HepG2 (cell line): ENCODE data around the gene NUP153. TPM values are rescaled to one million over a fixed set of nuclear protein-coding genes. Genes with fewer than 3 reads are reported as not detected.
A peak's percentile ranks its signal among the peaks of the same experiment; 100 is the strongest.

Source experiments
- ADNP ChIP-seq: sonication (generic); formaldehyde crosslinking; IDR thresholded peaks from 2 replicates; pipeline ENCODE4 v1.4.0; 2020; ENCODE audit warnings: missing genetic modification reagents
- FOXP1 ChIP-seq, 2 experiments: fragments of 450-650 bp in 1 of 2; IDR thresholded peaks; 2 replicates each; pipeline ENCODE4 v1.6.1; 2017 to 2018; ENCODE audit warnings: antibody characterized with exemption in 1 of 2
- MBD4 ChIP-seq: IDR thresholded peaks from 2 replicates; pipeline ENCODE4 v1.6.1; 2012; ENCODE audit warnings: low read length, inconsistent platforms, borderline replicate concordance
- MED8 ChIP-seq: sonication (generic); formaldehyde crosslinking; IDR thresholded peaks from 2 replicates; pipeline ENCODE4 v1.8.1; 2023; ENCODE audit warnings: mild to moderate bottlenecking, missing genetic modification reagents; ENCODE audit not compliant: insufficient replicate concordance
- NFKBIZ ChIP-seq: IDR thresholded peaks from 2 replicates; pipeline ENCODE4 v1.6.1; 2018; ENCODE audit warnings: missing genetic modification reagents, missing compliant biosample characterization
- NR2F6 ChIP-seq, 2 experiments: IDR thresholded peaks; 2 replicates each; pipeline ENCODE4 v1.6.1; 2016; ENCODE audit warnings: antibody characterized with exemption in 1 of 2, mild to moderate bottlenecking in 1 of 2
- RFX1 ChIP-seq: fragments of 450-650 bp; IDR thresholded peaks from 2 replicates; pipeline ENCODE4 v1.6.1; 2017
- SP140L ChIP-seq: sonication (generic); formaldehyde crosslinking; IDR thresholded peaks from 2 replicates; pipeline ENCODE4 v1.4.0; 2020; ENCODE audit warnings: missing genetic modification reagents, borderline replicate concordance
- SRSF1 ChIP-seq: fragments of 200-400 bp; formaldehyde crosslinking; optimal IDR thresholded peaks from 2 replicates; pipeline ENCODE3; 2017; ENCODE audit warnings: mild to moderate bottlenecking, low read depth, low read length, moderate library complexity
- TRIM24 ChIP-seq: sonication (generic); formaldehyde crosslinking; IDR thresholded peaks from 2 replicates; pipeline ENCODE4 v1.8.0; 2022; ENCODE audit warnings: mild to moderate bottlenecking, missing genetic modification reagents
- ZNF546 ChIP-seq: sonication (generic); formaldehyde crosslinking; conservative IDR thresholded peaks from 2 replicates; pipeline ENCODE4 v1.8.1; 2023; ENCODE audit warnings: mild to moderate bottlenecking, missing genetic modification reagents
- ZNF761 ChIP-seq: sonication (generic); formaldehyde crosslinking; conservative IDR thresholded peaks from 2 replicates; pipeline ENCODE4 v1.4.0; 2020; ENCODE audit warnings: mild to moderate bottlenecking, missing genetic modification reagents
- polyA plus RNA-seq, 8 experiments: library from polyadenylated mRNA; depleted of rRNA in 3 of 8; stranded (reverse) in 7 of 8; unstranded in 1 of 8; fragments of >200 nt; fragmentation: Illumina TruSeq in 4 of 8; extraction: Trizol in 4 of 8; gene quantifications; 2 replicates each; pipeline versions ENCODE4 v1.2.1 to v1.2.3, GENCODE V29; 2011 to 2016; ENCODE audit warnings: low read depth in 4 of 8, missing spikeins in 1 of 8, mixed read lengths in 1 of 8; ENCODE audit not compliant: insufficient read depth in 1 of 8
- total RNA-seq, 5 experiments: library from RNA; depleted of rRNA; stranded (reverse); fragments of >200 nt; fragmentation: Illumina TruSeq; extraction: Trizol; gene quantifications; 2 replicates each; pipeline ENCODE4 v1.2.3, GENCODE V29; 2016; ENCODE audit warnings: low read depth in 1 of 5
- TF ChIP-seq, protein P1 (sequence below): sonication (generic); formaldehyde crosslinking; conservative IDR thresholded peaks from 2 replicates; pipeline ENCODE4 v1.4.0; 2020; ENCODE audit warnings: missing genetic modification reagents
- TF ChIP-seq, protein P2 (sequence below): sonication (generic); formaldehyde crosslinking; IDR thresholded peaks from 2 replicates; pipeline ENCODE4 v1.5.0; 2020; ENCODE audit warnings: mild to moderate bottlenecking, low read depth, missing genetic modification reagents, borderline replicate concordance
- TF ChIP-seq, protein P3 (sequence below): IDR thresholded peaks from 2 replicates; pipeline ENCODE4 v1.6.1; 2016; ENCODE audit warnings: missing compliant biosample characterization, missing genetic modification reagents, borderline replicate concordance
- TF ChIP-seq, protein P4 (sequence below): sonication (generic); formaldehyde crosslinking; IDR thresholded peaks from 2 replicates; pipeline ENCODE4 v1.4.0; 2020; ENCODE audit warnings: missing genetic modification reagents, low read depth, mild to moderate bottlenecking, borderline replicate concordance
- TF ChIP-seq, protein P5 (sequence below): sonication (generic); formaldehyde crosslinking; conservative IDR thresholded peaks from 2 replicates; pipeline ENCODE4 v1.8.0; 2022; ENCODE audit warnings: mild to moderate bottlenecking, moderate library complexity, missing genetic modification reagents
- TF ChIP-seq, protein P6 (sequence below): sonication (generic); formaldehyde crosslinking; IDR thresholded peaks from 2 replicates; pipeline ENCODE4 v1.5.1; 2020; ENCODE audit warnings: missing genetic modification reagents, mild to moderate bottlenecking, borderline replicate concordance
- TF ChIP-seq, protein P7 (sequence below): sonication (generic); formaldehyde crosslinking; IDR thresholded peaks from 2 replicates; pipeline ENCODE4 v1.8.0; 2022; ENCODE audit warnings: mild to moderate bottlenecking, missing genetic modification reagents; ENCODE audit not compliant: insufficient replicate concordance

Gene NUP153
- total and polyA plus RNA-seq, 2 of the 13 experiments (the other 11 are each of a cell fraction or from before 2014, with no cell fraction given), result 29.8 to 55.2 TPM

DNA sequence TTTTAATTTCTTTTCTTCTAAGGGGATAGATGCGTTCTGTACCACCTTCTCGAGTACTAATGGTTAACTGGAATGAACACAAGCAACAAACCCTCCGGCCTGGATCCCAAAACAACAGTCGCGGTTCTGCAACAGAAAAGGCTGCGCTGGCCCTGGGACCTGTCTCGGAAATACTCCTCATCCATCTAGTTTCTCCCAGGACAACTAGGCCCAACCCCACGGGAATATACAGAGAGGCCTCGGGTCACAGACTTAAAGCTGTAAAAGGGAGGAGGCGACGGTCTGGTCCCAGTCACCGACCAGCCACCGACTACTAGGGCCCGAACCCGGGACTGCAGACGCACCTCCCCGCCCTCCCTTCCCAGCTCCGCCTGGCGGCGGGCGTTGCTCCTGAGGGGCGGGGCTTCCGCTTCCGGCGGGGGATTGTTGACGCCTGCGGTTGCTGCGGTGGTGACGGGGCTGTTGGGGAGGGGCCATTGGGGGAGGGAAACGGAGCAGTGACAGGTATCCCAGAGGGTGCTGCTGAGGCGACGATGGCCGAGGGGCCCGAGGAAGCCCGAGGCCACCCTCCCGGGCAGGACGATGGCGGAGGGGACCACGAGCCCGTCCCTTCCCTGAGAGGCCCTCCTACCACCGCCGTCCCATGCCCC lies 106.7 kb downstream of the NUP153 start, which contains the start of gene FAM8A1 (continued):
- TF ChIP-seq SRSF1 (peak; percentile 22), ADNP (no peak), TRIM24 (no peak), RFX1 (no peak), NFKBIZ (CRISPR knock-in tag) (no peak), SP140L (CRISPR knock-in tag) (no peak), MBD4 (no peak), MED8 (peak; percentile 37), ZNF761 (CRISPR knock-in tag) (peak; percentile 35; the same call in 1 of the 2 replicates), ZNF546 (CRISPR knock-in tag) (no peak), FOXP1 (IDR thresholded peaks at IDR 0.05) (peak; percentile 78), FOXP1 (CRISPR knock-in tag; IDR thresholded peaks at IDR 0.05) (peak; percentile 85), NR2F6 (IDR thresholded peaks at IDR 0.05) (peak; percentile 20; the same call in 1 of the 2 replicates), NR2F6 (CRISPR knock-in tag; IDR thresholded peaks at IDR 0.05) (peak; percentile 65; the same call in 1 of the 2 replicates)
- TF ChIP-seq, protein P1, sequence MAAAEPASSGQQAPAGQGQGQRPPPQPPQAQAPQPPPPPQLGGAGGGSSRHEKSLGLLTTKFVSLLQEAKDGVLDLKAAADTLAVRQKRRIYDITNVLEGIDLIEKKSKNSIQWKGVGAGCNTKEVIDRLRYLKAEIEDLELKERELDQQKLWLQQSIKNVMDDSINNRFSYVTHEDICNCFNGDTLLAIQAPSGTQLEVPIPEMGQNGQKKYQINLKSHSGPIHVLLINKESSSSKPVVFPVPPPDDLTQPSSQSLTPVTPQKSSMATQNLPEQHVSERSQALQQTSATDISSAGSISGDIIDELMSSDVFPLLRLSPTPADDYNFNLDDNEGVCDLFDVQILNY (CRISPR knock-in tag), result peak; percentile 36; the same call in 1 of the 2 replicates
- TF ChIP-seq, protein P2, sequence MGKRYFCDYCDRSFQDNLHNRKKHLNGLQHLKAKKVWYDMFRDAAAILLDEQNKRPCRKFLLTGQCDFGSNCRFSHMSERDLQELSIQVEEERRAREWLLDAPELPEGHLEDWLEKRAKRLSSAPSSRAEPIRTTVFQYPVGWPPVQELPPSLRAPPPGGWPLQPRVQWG (CRISPR knock-in tag), result no peak
- TF ChIP-seq, protein P3, sequence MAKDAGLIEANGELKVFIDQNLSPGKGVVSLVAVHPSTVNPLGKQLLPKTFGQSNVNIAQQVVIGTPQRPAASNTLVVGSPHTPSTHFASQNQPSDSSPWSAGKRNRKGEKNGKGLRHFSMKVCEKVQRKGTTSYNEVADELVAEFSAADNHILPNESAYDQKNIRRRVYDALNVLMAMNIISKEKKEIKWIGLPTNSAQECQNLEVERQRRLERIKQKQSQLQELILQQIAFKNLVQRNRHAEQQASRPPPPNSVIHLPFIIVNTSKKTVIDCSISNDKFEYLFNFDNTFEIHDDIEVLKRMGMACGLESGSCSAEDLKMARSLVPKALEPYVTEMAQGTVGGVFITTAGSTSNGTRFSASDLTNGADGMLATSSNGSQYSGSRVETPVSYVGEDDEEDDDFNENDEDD, result peak; percentile 57; the same call in 1 of the 2 replicates
- TF ChIP-seq, protein P4, sequence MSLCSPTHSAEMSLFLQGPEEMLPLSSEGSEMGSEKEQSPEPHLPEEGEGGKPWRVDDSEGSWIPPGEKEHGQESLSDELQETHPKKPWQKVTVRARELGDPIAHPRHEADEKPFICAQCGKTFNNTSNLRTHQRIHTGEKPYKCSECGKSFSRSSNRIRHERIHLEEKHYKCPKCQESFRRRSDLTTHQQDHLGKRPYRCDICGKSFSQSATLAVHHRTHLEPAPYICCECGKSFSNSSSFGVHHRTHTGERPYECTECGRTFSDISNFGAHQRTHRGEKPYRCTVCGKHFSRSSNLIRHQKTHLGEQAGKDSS (CRISPR knock-in tag), result peak; percentile 48; the same call in 1 of the 2 replicates
- TF ChIP-seq, protein P5, sequence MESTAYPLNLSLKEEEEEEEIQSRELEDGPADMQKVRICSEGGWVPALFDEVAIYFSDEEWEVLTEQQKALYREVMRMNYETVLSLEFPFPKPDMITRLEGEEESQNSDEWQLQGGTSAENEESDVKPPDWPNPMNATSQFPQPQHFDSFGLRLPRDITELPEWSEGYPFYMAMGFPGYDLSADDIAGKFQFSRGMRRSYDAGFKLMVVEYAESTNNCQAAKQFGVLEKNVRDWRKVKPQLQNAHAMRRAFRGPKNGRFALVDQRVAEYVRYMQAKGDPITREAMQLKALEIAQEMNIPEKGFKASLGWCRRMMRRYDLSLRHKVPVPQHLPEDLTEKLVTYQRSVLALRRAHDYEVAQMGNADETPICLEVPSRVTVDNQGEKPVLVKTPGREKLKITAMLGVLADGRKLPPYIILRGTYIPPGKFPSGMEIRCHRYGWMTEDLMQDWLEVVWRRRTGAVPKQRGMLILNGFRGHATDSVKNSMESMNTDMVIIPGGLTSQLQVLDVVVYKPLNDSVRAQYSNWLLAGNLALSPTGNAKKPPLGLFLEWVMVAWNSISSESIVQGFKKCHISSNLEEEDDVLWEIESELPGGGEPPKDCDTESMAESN (CRISPR knock-in tag), result peak; percentile 70; the same call in 1 of the 2 replicates
- TF ChIP-seq, protein P6, sequence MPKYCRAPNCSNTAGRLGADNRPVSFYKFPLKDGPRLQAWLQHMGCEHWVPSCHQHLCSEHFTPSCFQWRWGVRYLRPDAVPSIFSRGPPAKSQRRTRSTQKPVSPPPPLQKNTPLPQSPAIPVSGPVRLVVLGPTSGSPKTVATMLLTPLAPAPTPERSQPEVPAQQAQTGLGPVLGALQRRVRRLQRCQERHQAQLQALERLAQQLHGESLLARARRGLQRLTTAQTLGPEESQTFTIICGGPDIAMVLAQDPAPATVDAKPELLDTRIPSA (CRISPR knock-in tag), result no peak
- TF ChIP-seq, protein P7, sequence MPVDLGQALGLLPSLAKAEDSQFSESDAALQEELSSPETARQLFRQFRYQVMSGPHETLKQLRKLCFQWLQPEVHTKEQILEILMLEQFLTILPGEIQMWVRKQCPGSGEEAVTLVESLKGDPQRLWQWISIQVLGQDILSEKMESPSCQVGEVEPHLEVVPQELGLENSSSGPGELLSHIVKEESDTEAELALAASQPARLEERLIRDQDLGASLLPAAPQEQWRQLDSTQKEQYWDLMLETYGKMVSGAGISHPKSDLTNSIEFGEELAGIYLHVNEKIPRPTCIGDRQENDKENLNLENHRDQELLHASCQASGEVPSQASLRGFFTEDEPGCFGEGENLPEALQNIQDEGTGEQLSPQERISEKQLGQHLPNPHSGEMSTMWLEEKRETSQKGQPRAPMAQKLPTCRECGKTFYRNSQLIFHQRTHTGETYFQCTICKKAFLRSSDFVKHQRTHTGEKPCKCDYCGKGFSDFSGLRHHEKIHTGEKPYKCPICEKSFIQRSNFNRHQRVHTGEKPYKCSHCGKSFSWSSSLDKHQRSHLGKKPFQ (CRISPR knock-in tag), result no peak
